Ishikawa (cell line): ENCODE measurements around the gene ADGRE1.

Source experiments
- CEBPB ChIP-seq: IDR thresholded peaks from 2 replicates; pipeline ENCODE4 v1.6.1; 2012
- CREB1 ChIP-seq: IDR thresholded peaks from 2 replicates; pipeline ENCODE4 v1.6.1; 2012; ENCODE audit warnings: low read depth
- EGR1 ChIP-seq: IDR thresholded peaks from 2 replicates; pipeline ENCODE4 v1.6.1; 2012
- EP300 ChIP-seq: IDR thresholded peaks from 2 replicates; pipeline ENCODE4 v1.6.1; 2012; ENCODE audit warnings: borderline replicate concordance
- FOXM1 ChIP-seq: IDR thresholded peaks from 2 replicates; pipeline ENCODE4 v1.6.1; 2012; ENCODE audit warnings: low read depth, borderline replicate concordance
- NFIC ChIP-seq: IDR thresholded peaks from 2 replicates; pipeline ENCODE4 v1.6.1; 2012
- RAD21 ChIP-seq: IDR thresholded peaks from 2 replicates; pipeline ENCODE4 v1.6.1; 2012; ENCODE audit warnings: low read depth
- TAF1 ChIP-seq: IDR thresholded peaks from 2 replicates; pipeline ENCODE4 v1.6.1; 2012; ENCODE audit warnings: low read depth, mild to moderate bottlenecking
- TCF12 ChIP-seq: IDR thresholded peaks from 2 replicates; pipeline ENCODE4 v1.6.1; 2012; ENCODE audit warnings: low read depth
- TEAD4 ChIP-seq: IDR thresholded peaks from 2 replicates; pipeline ENCODE4 v1.6.1; 2012
- YY1 ChIP-seq: IDR thresholded peaks from 2 replicates; pipeline ENCODE4 v1.6.1; 2012; ENCODE audit warnings: low read depth
- ZBTB7A ChIP-seq: IDR thresholded peaks from 2 replicates; pipeline ENCODE4 v1.6.1; 2012; ENCODE audit warnings: low read depth
- TF ChIP-seq, protein P1 (sequence below): IDR thresholded peaks from 2 replicates; pipeline ENCODE4 v1.6.1; 2012
- TF ChIP-seq, protein P2 (sequence below): IDR thresholded peaks from 2 replicates; pipeline ENCODE4 v1.6.1; 2012; ENCODE audit warnings: low read depth, mild to moderate bottlenecking
- TF ChIP-seq, protein P3 (sequence below): IDR thresholded peaks from 2 replicates; pipeline ENCODE4 v1.6.1; 2012

The ADGRE1 gene

DNA sequence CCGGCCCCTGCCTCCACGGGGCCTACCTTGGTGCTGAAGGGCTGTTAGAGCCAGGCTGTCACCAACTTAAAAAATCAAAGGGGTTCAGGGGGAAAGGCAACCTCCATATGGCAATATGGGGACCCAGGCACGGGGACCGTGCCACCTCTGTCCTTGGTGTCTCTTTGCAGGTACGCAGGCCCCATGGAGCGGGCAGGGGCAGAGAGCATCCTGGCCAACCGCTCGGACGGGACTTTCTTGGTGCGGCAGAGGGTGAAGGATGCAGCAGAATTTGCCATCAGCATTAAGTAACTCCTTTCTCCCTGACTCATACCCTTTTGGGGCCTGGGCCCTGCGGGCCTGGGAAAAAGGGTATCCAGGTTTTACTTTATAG, 39.6 kb upstream of the ADGRE1 start:
- TF ChIP-seq, protein P1, sequence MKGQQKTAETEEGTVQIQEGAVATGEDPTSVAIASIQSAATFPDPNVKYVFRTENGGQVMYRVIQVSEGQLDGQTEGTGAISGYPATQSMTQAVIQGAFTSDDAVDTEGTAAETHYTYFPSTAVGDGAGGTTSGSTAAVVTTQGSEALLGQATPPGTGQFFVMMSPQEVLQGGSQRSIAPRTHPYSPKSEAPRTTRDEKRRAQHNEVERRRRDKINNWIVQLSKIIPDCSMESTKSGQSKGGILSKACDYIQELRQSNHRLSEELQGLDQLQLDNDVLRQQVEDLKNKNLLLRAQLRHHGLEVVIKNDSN = no peak
- TF ChIP-seq, protein P2, sequence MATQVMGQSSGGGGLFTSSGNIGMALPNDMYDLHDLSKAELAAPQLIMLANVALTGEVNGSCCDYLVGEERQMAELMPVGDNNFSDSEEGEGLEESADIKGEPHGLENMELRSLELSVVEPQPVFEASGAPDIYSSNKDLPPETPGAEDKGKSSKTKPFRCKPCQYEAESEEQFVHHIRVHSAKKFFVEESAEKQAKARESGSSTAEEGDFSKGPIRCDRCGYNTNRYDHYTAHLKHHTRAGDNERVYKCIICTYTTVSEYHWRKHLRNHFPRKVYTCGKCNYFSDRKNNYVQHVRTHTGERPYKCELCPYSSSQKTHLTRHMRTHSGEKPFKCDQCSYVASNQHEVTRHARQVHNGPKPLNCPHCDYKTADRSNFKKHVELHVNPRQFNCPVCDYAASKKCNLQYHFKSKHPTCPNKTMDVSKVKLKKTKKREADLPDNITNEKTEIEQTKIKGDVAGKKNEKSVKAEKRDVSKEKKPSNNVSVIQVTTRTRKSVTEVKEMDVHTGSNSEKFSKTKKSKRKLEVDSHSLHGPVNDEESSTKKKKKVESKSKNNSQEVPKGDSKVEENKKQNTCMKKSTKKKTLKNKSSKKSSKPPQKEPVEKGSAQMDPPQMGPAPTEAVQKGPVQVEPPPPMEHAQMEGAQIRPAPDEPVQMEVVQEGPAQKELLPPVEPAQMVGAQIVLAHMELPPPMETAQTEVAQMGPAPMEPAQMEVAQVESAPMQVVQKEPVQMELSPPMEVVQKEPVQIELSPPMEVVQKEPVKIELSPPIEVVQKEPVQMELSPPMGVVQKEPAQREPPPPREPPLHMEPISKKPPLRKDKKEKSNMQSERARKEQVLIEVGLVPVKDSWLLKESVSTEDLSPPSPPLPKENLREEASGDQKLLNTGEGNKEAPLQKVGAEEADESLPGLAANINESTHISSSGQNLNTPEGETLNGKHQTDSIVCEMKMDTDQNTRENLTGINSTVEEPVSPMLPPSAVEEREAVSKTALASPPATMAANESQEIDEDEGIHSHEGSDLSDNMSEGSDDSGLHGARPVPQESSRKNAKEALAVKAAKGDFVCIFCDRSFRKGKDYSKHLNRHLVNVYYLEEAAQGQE = no peak
- TF ChIP-seq TAF1 = no peak
- no peak for TF ChIP-seq EGR1
- no peak for TF ChIP-seq CEBPB
- no peak for TF ChIP-seq RAD21
- no peak for TF ChIP-seq YY1
- TF ChIP-seq TCF12 = no peak
- no peak for TF ChIP-seq TEAD4
- TF ChIP-seq NFIC = no peak
- TF ChIP-seq, protein P3, sequence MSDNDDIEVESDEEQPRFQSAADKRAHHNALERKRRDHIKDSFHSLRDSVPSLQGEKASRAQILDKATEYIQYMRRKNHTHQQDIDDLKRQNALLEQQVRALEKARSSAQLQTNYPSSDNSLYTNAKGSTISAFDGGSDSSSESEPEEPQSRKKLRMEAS = no peak
- TF ChIP-seq FOXM1 = no peak
- TF ChIP-seq EP300 = no peak

DNA sequence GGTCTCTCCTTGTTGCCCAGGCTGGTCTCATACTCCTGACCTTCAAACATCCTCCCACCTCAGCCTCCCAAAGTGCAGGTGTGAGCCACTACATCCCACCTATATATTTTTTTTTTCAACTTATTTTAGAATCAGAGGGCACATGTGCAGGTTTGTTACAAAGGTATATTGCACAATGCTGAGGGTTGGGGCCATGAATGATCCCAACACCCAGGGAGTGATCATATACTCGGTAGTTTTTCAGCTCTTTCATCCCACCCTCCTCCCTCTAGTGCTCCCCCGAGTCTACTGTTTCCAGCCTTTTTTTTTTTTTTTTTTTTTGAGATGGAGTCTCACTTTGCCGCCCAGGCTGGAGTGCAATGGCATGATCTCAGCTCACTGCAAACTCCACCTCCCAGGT, 38.4 kb upstream of the ADGRE1 start:
- TF ChIP-seq NFIC (no peak), ZBTB7A (no peak), TCF12 (no peak), RAD21 (no peak), EP300 (no peak)
- TF ChIP-seq, protein P1 = no peak

DNA sequence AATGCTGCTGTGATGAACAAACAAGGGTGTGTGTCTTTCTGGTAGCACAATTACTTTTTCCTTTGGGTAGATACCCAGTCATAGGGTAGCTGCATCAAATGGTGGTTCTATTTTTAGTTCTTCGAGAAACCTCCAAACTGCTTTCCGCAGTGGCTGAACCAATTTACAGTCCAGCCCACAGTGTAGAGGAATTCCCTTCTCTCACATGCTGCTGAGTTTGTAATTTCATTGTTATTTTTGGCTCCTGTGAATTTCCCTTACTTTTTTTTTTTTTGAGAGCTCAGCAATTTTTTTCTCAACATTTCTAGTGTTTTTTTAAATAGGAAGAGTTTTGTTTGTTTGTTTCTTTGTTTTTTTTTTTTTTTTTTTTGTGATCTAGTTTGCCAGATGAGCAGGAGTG, 37.5 kb upstream of the ADGRE1 start:
- no peak for TF ChIP-seq YY1
- TF ChIP-seq RAD21 = no peak
- TF ChIP-seq, protein P2 = no peak
- no peak for TF ChIP-seq ZBTB7A
- no peak for TF ChIP-seq TAF1
- TF ChIP-seq TCF12 = no peak
- no peak for TF ChIP-seq CEBPB
- no peak for TF ChIP-seq CREB1
- TF ChIP-seq TEAD4 = no peak
- TF ChIP-seq, protein P3 = no peak
- no peak for TF ChIP-seq EP300
- TF ChIP-seq, protein P1 = no peak
- TF ChIP-seq FOXM1 = no peak

DNA sequence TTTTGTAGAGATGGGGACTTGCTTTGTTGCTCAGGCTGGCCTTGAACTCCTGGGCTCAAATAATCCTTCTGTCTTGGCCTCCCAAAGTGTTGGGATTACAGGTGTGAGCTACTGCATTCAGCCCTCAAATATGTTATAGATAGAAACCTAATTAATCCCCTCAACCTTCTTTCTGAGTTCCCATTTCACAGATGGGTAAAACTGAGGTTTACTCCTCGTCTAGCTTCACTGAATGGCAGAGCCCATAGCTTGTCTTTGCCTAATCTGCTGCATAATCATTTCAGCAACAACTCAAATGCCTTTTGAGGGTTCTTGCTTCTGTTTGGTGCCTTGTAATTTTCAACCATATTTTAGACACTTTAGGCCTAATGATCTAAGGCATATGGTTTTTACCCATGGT, 36.0 kb upstream of the ADGRE1 start:
- no peak for TF ChIP-seq RAD21
- TF ChIP-seq, protein P1 = no peak
- TF ChIP-seq, protein P2 = no peak
- no peak for TF ChIP-seq EP300
- no peak for TF ChIP-seq NFIC
- TF ChIP-seq, protein P3 = no peak
- no peak for TF ChIP-seq TAF1
- TF ChIP-seq CREB1 = no peak
- no peak for TF ChIP-seq ZBTB7A
- no peak for TF ChIP-seq YY1
- no peak for TF ChIP-seq CEBPB
- TF ChIP-seq FOXM1 = no peak
- no peak for TF ChIP-seq TCF12
- no peak for TF ChIP-seq EGR1
- TF ChIP-seq TEAD4 = no peak
